Upper lobe of right lung (tissue), 1 donor: ENCODE measurements around the gene PLA2G4B. TPM values are rescaled to one million over a fixed set of nuclear protein-coding genes. Genes with fewer than 3 reads are reported as not detected.

ENCODE experiments used
- ATAC-seq: fragments of 200-7000 bp; cut with Tn5 transposase; one replicate; pipeline ENCODE4 v1.9.1; 2020; ENCODE audit warnings: mild to moderate bottlenecking, moderate library complexity
- DNase-seq: peaks from one replicate; pipeline ENCODE4 v3.0.0-alpha.2; 2020
- H3K27ac ChIP-seq: fragments of 200-600 bp; one replicate; pipeline ENCODE4 v1.8.0; 2022
- H3K27me3 ChIP-seq: fragments of 200-600 bp; one replicate; pipeline ENCODE4 v1.8.0; 2022; ENCODE audit warnings: mild to moderate bottlenecking
- H3K36me3 ChIP-seq: fragments of 200-600 bp; one replicate; pipeline ENCODE4 v1.8.0; 2022
- H3K4me1 ChIP-seq: fragments of 200-600 bp; one replicate; pipeline ENCODE4 v1.8.0; 2022
- H3K4me3 ChIP-seq: fragments of 200-600 bp; one replicate; pipeline ENCODE4 v1.8.0; 2022; ENCODE audit warnings: mild to moderate bottlenecking
- H3K9me3 ChIP-seq: fragments of 200-600 bp; one replicate; pipeline ENCODE4 v1.8.0; 2022
- CTCF ChIP-seq: fragments of 200-600 bp; IDR thresholded peaks from one replicate; pipeline ENCODE4 v1.8.0; 2022; ENCODE audit warnings: antibody characterized with exemption
- intact Hi-C: fragments of 100-400 bp; cut with DNase I; formaldehyde crosslinking; loops from one replicate; pipeline ENCODE4 v1.11.0; 2022
- total RNA-seq: library from RNA; stranded (reverse); fragmentation: NEBNext Ultra II Directional; extraction: Animal tissue kit (Norgen Biotek cat#: 25700); gene quantifications from one replicate; pipeline ENCODE4 v1.2.1, GENCODE V29; 2021
- donor health status: DM: no; HTN: yes; CAD: no; lungs with severe emphysema.

The PLA2G4B gene
- total RNA-seq, 1 donor from 2014 or later: 14.4 TPM

GRCh38 chr15:41832208-41832607 is 6.4 kb upstream of the PLA2G4B start:
- no peak for TF ChIP-seq CTCF
- Histone ChIP-seq H3K27ac (no peak overlapping the region), H3K4me1 (peaks cover 29% of the 10 kb centered on the region), H3K36me3 (peaks cover 20% of the 10 kb centered on the region), H3K27me3 (no peaks in the 10 kb centered on the region), H3K9me3 (no peaks in the 10 kb centered on the region), H3K4me3 (no peak overlapping the region)
- no peak for DNase-seq
- no peak for ATAC-seq
- intact Hi-C loops: no loop called here

DNA sequence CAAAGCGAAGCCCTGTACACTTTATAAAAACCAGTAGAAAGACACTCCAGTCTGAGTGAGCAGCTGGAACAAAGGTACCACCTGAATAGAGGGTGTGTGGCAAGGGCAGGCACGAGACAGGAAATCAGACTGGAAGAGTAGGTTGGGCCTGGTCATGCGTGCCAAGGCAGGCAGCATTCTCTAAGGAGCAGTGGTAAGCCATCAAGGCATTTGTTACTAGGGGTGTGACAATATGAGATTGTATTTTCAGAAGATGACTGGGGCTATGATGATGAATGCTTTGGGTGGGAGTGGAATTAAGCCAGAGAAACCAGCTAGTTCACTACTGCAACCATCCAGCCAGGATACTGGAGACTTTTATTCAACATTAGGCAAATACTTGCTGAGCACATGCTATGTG is 5.8 kb upstream of the PLA2G4B start:
- Histone ChIP-seq H3K4me1 (peaks cover 26% of the 10 kb centered on the region), H3K9me3 (no peaks in the 10 kb centered on the region), H3K27me3 (no peaks in the 10 kb centered on the region), H3K27ac (no peak overlapping the region), H3K36me3 (peaks cover 20% of the 10 kb centered on the region), H3K4me3 (no peak overlapping the region)
- DNase-seq: peak; percentile 76
- TF ChIP-seq CTCF: no peak
- intact Hi-C loops: no loop called here
- peak; percentile 27 for ATAC-seq

GRCh38 chr15:41834096-41834495 is 4.6 kb upstream of the PLA2G4B start:
- H3K9me3 ChIP-seq: no peaks in the 10 kb centered on the region
- DNase-seq (no peak), ATAC-seq (no peak)
- no peak for TF ChIP-seq CTCF
- intact Hi-C loops: no loop called here
- H3K27me3 ChIP-seq: no peaks in the 10 kb centered on the region
- no peak overlapping the region for H3K4me3 ChIP-seq
- no peak overlapping the region for H3K27ac ChIP-seq
- H3K36me3 ChIP-seq: peaks cover 20% of the 10 kb centered on the region
- peaks cover 24% of the 10 kb centered on the region for H3K4me1 ChIP-seq

DNA sequence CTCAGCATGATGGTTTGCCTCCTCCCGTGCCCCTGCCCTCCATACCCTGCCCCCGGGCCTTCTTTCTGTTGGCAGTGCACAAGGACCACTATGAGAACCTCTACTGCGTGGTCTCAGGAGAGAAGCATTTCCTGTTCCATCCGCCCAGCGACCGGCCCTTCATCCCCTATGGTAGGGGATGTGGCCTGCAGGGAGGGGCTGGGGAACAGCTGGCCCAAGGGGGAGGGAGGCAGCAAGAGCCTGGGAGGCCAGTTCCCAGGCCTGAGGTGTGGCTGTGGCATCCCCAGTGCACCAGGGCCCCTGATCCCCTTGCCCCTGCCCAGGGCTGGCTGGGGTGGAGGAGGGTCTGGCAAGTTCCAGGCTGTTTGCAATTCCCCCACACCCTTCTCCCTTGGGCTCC is 2.6 kb upstream of the PLA2G4B start:
- no peak for DNase-seq
- Histone ChIP-seq H3K4me1 (peaks cover 18% of the 10 kb centered on the region), H3K27me3 (no peaks in the 10 kb centered on the region), H3K36me3 (peaks cover 28% of the 10 kb centered on the region), H3K27ac (no peak overlapping the region), H3K4me3 (no peak overlapping the region), H3K9me3 (no peaks in the 10 kb centered on the region)
- intact Hi-C loops: no loop called here
- no peak for ATAC-seq
- no peak for TF ChIP-seq CTCF

GRCh38 chr15:41836713-41837454 is 1.8 kb upstream of the PLA2G4B start:
- no peak overlapping the region for H3K4me3 ChIP-seq
- H3K9me3 ChIP-seq: no peaks in the 10 kb centered on the region
- ATAC-seq (peak; percentile 67), DNase-seq (peak; percentile 90)
- intact Hi-C loops: no loop called here
- H3K36me3 ChIP-seq: peaks cover 26% of the 10 kb centered on the region
- peak overlapping the region; percentile 73 for H3K27ac ChIP-seq
- H3K27me3 ChIP-seq: no peaks in the 10 kb centered on the region
- no peak for TF ChIP-seq CTCF
- H3K4me1 ChIP-seq: peaks cover 18% of the 10 kb centered on the region
